HEK293T (cell line): Measurements from ENCODE around the gene R3HDM1.

Source experiments
- ARNT ChIP-seq: fragments of 450-650 bp; IDR thresholded peaks from 2 replicates; pipeline ENCODE4 v1.6.1; 2017; ENCODE audit warnings: mild to moderate bottlenecking
- ELF4 ChIP-seq: fragments of 450-650 bp; IDR thresholded peaks from 2 replicates; pipeline ENCODE4 v1.6.1; 2017; ENCODE audit warnings: antibody characterized with exemption
- FOXK2 ChIP-seq: fragments of 450-650 bp; IDR thresholded peaks from 2 replicates; pipeline ENCODE4 v1.6.1; 2016; ENCODE audit warnings: mild to moderate bottlenecking
- FOXM1 ChIP-seq: fragments of 450-650 bp; IDR thresholded peaks from 2 replicates; pipeline ENCODE4 v1.6.1; 2017; ENCODE audit warnings: mild to moderate bottlenecking, borderline replicate concordance
- HDGF ChIP-seq: fragments of 450-650 bp; IDR thresholded peaks from 2 replicates; pipeline ENCODE4 v1.6.1; 2017; ENCODE audit warnings: antibody characterized with exemption, borderline replicate concordance
- L3MBTL2 ChIP-seq: fragments of 450-650 bp; conservative IDR thresholded peaks from 2 replicates; pipeline ENCODE4 v1.6.1; 2016; ENCODE audit warnings: mild to moderate bottlenecking
- LEF1 ChIP-seq: fragments of 450-650 bp; IDR thresholded peaks from 2 replicates; pipeline ENCODE4 v1.6.1; 2017; ENCODE audit warnings: mild to moderate bottlenecking, borderline replicate concordance
- NFRKB ChIP-seq: fragments of 450-650 bp; IDR thresholded peaks from 2 replicates; pipeline ENCODE4 v1.6.1; 2016; ENCODE audit warnings: mild to moderate bottlenecking, moderate library complexity
- PKNOX1 ChIP-seq: fragments of 450-650 bp; IDR thresholded peaks from 2 replicates; pipeline ENCODE4 v1.6.1; 2016
- SP1 ChIP-seq: fragments of 450-650 bp; IDR thresholded peaks from 2 replicates; pipeline ENCODE4 v1.6.1; 2017
- SUZ12 ChIP-seq: fragments of 450-650 bp; IDR thresholded peaks from 2 replicates; pipeline ENCODE4 v1.6.1; 2016; ENCODE audit warnings: mild to moderate bottlenecking
- TARDBP ChIP-seq: fragments of 450-650 bp; IDR thresholded peaks from 2 replicates; pipeline ENCODE4 v1.6.1; 2016

GRCh38 chr2:135510577-135510976 lies 20.7 kb upstream of the R3HDM1 start:
- TF ChIP-seq LEF1: no peak
- no peak for TF ChIP-seq SUZ12
- TF ChIP-seq FOXM1: no peak
- no peak for TF ChIP-seq NFRKB
- no peak for TF ChIP-seq PKNOX1
- no peak for TF ChIP-seq FOXK2
- TF ChIP-seq HDGF: no peak
- no peak for TF ChIP-seq TARDBP
- no peak for TF ChIP-seq SP1
- no peak for TF ChIP-seq ELF4
- no peak for TF ChIP-seq ARNT
- TF ChIP-seq L3MBTL2: no peak
